Endothelial cell of umbilical vein (primary cell): ENCODE data around the gene CASK. TPM values are rescaled to one million over a fixed set of nuclear protein-coding genes. Genes with fewer than 3 reads are reported as not detected.

Experiments used
- BruUV-seq: library from RNA; stranded (reverse); fragments of 400-500 nt; replicated peaks from 2 replicates; lab custom pipeline; 2021; lab: Mats Ljungman, UMichigan
- CTCF ChIA-PET: fragments of 300-600, 350-600 bp; sonication (Branson Sonifier 250); formaldehyde crosslinking; loops from one replicate; lab custom pipeline; 2021; ENCODE audit warnings: antibody characterized with exemption, inconsistent platforms; lab: Charles Lee
- POLR2A ChIA-PET: fragments of 300-600, 350-600 bp; sonication (Branson Sonifier 250); formaldehyde crosslinking; loops from one replicate; lab custom pipeline; 2021; ENCODE audit warnings: antibody characterized with exemption, inconsistent platforms; lab: Charles Lee
- DNase-seq: peaks from one replicate; pipeline ENCODE4 v3.0.0-alpha.2; 2011; ENCODE audit warnings: low read depth, low spot score
- FAIRE-seq: peaks from 2 replicates; lab custom pipeline; 2011; peaks lifted over from hg19 to GRCh38; lab: Jason Lieb, UNC
- H2AFZ ChIP-seq: 2 replicates; pipeline ENCODE4 v1.6.0; 2012; ENCODE audit warnings: low read depth, low read length, control low read depth, inconsistent platforms
- H3K27ac ChIP-seq: 2 replicates; pipeline ENCODE4 v1.5.1; 2011; ENCODE audit warnings: low read depth, mild to moderate bottlenecking, control low read depth, low read length, moderate library complexity; ENCODE audit not compliant: insufficient read depth
- H3K27me3 ChIP-seq, 2 experiments: 2 replicates each; pipeline versions ENCODE4 v1.6.0 to v1.6.1; 2011; ENCODE audit warnings: low read length in 2 of 2, mixed read lengths in 1 of 2; ENCODE audit not compliant: control insufficient read depth in 2 of 2, insufficient read depth in 2 of 2
- H3K36me3 ChIP-seq, 2 experiments: 2 replicates in 1 of 2; 3 replicates in 1 of 2; pipeline ENCODE4 v1.5.1; 2011; ENCODE audit warnings: low read length in 2 of 2, mild to moderate bottlenecking in 1 of 2, moderate library complexity in 1 of 2; ENCODE audit not compliant: control insufficient read depth in 2 of 2, insufficient read depth in 2 of 2; ENCODE audit errors: extremely low read depth in 1 of 2
- H3K4me1 ChIP-seq: 3 replicates; pipeline ENCODE4 v1.5.1; 2011; ENCODE audit warnings: mild to moderate bottlenecking, low read length; ENCODE audit not compliant: control insufficient read depth, insufficient read depth; ENCODE audit errors: extremely low read depth
- H3K4me2 ChIP-seq: 2 replicates; pipeline ENCODE4 v1.6.1; 2011; ENCODE audit warnings: low read length, control low read depth, mixed read lengths; ENCODE audit not compliant: insufficient read depth
- H3K4me3 ChIP-seq, 3 experiments: fragments of 200-600 bp in 1 of 3; sonication (generic), shearing (Covaris generic) in 1 of 3; replicated peaks in 1 of 3; 2 replicates each; pipeline ENCODE4 v1.5.1; 2011 to 2016; ENCODE audit warnings: control low read depth in 3 of 3, low read length in 3 of 3, mild to moderate bottlenecking in 2 of 3, inconsistent platforms in 1 of 3, low read depth in 1 of 3, moderate library complexity in 1 of 3; ENCODE audit not compliant: insufficient read depth in 1 of 3
- H3K79me2 ChIP-seq: 2 replicates; pipeline ENCODE4 v1.6.0; 2012; ENCODE audit warnings: low read length, inconsistent platforms; ENCODE audit not compliant: control insufficient read depth, insufficient read depth
- H3K9ac ChIP-seq: replicated peaks from 2 replicates; pipeline ENCODE3; 2011; ENCODE audit warnings: low read length, control low read depth; ENCODE audit not compliant: insufficient read depth; ENCODE audit errors: extremely low read depth
- H3K9me1 ChIP-seq: replicated peaks from 3 replicates; pipeline ENCODE4 v1.6.0; 2011; ENCODE audit warnings: mild to moderate bottlenecking, low read length; ENCODE audit not compliant: control insufficient read depth, insufficient read depth; ENCODE audit errors: extremely low read depth
- H3K9me3 ChIP-seq: replicated peaks from 2 replicates; pipeline ENCODE4 v1.5.1; 2012; ENCODE audit warnings: low read length, inconsistent platforms; ENCODE audit not compliant: control insufficient read depth, insufficient read depth
- H4K20me1 ChIP-seq: replicated peaks from 2 replicates; pipeline ENCODE3; 2011; ENCODE audit warnings: mild to moderate bottlenecking, low read length; ENCODE audit not compliant: control insufficient read depth, insufficient read depth; ENCODE audit errors: extremely low read depth
- CTCF ChIP-seq, 2 donors: IDR thresholded peaks; 1 replicate in 1 of 2; 2 replicates in 1 of 2; pipeline ENCODE4 v1.5.1; 2011; ENCODE audit warnings: low read length in 2 of 2, mild to moderate bottlenecking in 2 of 2, moderate library complexity in 2 of 2, control low read depth in 1 of 2, inconsistent platforms in 1 of 2, low read depth in 1 of 2; ENCODE audit not compliant: insufficient read depth in 1 of 2; ENCODE audit errors: extremely low read depth in 1 of 2
- EZH2 ChIP-seq: IDR thresholded peaks from 2 replicates; pipeline ENCODE4 v1.6.1; 2012; ENCODE audit warnings: borderline replicate concordance, low read depth, mild to moderate bottlenecking, moderate library complexity, low read length, inconsistent platforms; ENCODE audit not compliant: severe bottlenecking
- FOS ChIP-seq: IDR thresholded peaks from 2 replicates; pipeline ENCODE4 v1.6.1; 2011; ENCODE audit warnings: mild to moderate bottlenecking, low read length, moderate library complexity, borderline replicate concordance; ENCODE audit not compliant: insufficient read depth
- GATA2 ChIP-seq: IDR thresholded peaks from 2 replicates; pipeline ENCODE4 v1.7.0; 2011; ENCODE audit warnings: low read depth, mild to moderate bottlenecking, moderate library complexity, mixed read lengths, low read length; ENCODE audit not compliant: insufficient read length, insufficient read depth
- JUN ChIP-seq: IDR thresholded peaks from 2 replicates; pipeline ENCODE4 v1.6.1; 2011; ENCODE audit warnings: borderline replicate concordance, low read depth; ENCODE audit not compliant: insufficient read length, insufficient read depth
- MAX ChIP-seq: IDR thresholded peaks from 2 replicates; pipeline ENCODE4 v1.6.1; 2011; ENCODE audit not compliant: insufficient read depth, insufficient read length
- MYC ChIP-seq: IDR thresholded peaks from one replicate; pipeline ENCODE4 v1.6.1; 2011; ENCODE audit warnings: mild to moderate bottlenecking, low read depth, low read length
- POLR2A ChIP-seq: IDR thresholded peaks from 2 replicates; pipeline ENCODE4 v1.6.1; 2012; ENCODE audit warnings: low read depth, mild to moderate bottlenecking, control low read depth, low read length
- POLR2AphosphoS5 ChIP-seq: IDR thresholded peaks from 2 replicates; pipeline ENCODE4 v1.6.1; 2012; ENCODE audit warnings: low read depth, mild to moderate bottlenecking, control low read depth, low read length, moderate library complexity; ENCODE audit not compliant: insufficient read depth
- dilution Hi-C: fragments of 300-500 bp; cut with MboI; formaldehyde crosslinking; loops from one replicate; pipeline ENCODE4 v1.15.0; 2019; ENCODE audit warnings: low sequenced_read_pairs; ENCODE audit not compliant: extremely low pct_ligation_motif_present
- intact Hi-C: fragments of 100-400 bp; cut with micrococcal nuclease; formaldehyde crosslinking; loops from one replicate; pipeline ENCODE4 v1.10.0; 2022
- polyA plus RNA-seq, 4 experiments: library from polyadenylated mRNA; depleted of rRNA in 3 of 4; stranded (reverse) in 3 of 4; unstranded in 1 of 4; fragments of >200 nt; gene quantifications; 2 replicates each; pipeline versions ENCODE4 v1.2.1 to v1.2.3, GENCODE V29; 2011 to 2012; ENCODE audit warnings: missing spikeins in 1 of 4
- total RNA-seq: library from RNA; stranded (reverse); gene quantifications from 2 replicates; pipeline ENCODE4 v1.2.3, GENCODE V29; 2021

The CASK gene
- total and polyA plus RNA-seq, 2 donors (not counting 3 experiments of a cell fraction or from before 2014, with no cell fraction given): 6.4 to 30.4 TPM

GRCh38 chrX:41919870-41920269, 3.5 kb downstream of the CASK start:
- no peak overlapping the region for H3K4me2 ChIP-seq
- POLR2A ChIA-PET: no interaction called here
- CTCF ChIA-PET: no interaction called here
- dilution Hi-C loops (no loop called here), intact Hi-C loops (loop anchor here (5.0 kb wide), 2 partner anchors 123 to 138 kb away; no protein-coding TSS in a partner anchor)
- H3K9me3 ChIP-seq: no peaks in the 10 kb centered on the region
- no peaks in the 10 kb centered on the region for H3K9me1 ChIP-seq
- no peaks in the 10 kb centered on the region for H3K4me1 ChIP-seq
- no peak for FAIRE-seq
- no peak overlapping the region for H2AFZ ChIP-seq
- BruUV-seq: no TSS peak
- no peak overlapping the region for H3K9ac ChIP-seq
- H3K27ac ChIP-seq: no peak overlapping the region
- no peak overlapping the region for H3K4me3 ChIP-seq
- TF ChIP-seq FOS (no peak), JUN (no peak), CTCF (IDR thresholded peaks at IDR 0.05; ENCODE audit: extremely low read depth in 1 of 2, insufficient read depth in 1 of 2, low read depth in 1 of 2, low read length in 2 of 2) (no peak), EZH2 (no peak), MAX (no peak), MYC (no peak), POLR2AphosphoS5 (no peak), POLR2A (no peak), GATA2 (no peak)
- H3K27me3 ChIP-seq: no peaks in the 10 kb centered on the region
- no peaks in the 10 kb centered on the region for H4K20me1 ChIP-seq
- H3K79me2 ChIP-seq: peaks cover 5% of the 10 kb centered on the region
- H3K36me3 ChIP-seq: no peaks in the 10 kb centered on the region
- no peak for DNase-seq
